LNCaP clone FGC (cell line): ENCODE measurements around the gene PLEKHD1.

Experiments used
- DNase-seq: peaks from one replicate; pipeline ENCODE4 v3.0.0-alpha.2; 2011; ENCODE audit warnings: low read depth
- H3K4me3 ChIP-seq: 2 replicates; pipeline ENCODE4 v1.5.1; 2011; ENCODE audit warnings: mild to moderate bottlenecking, low read depth, low read length, control low read depth
- TF ChIP-seq, protein P1 (sequence below): IDR thresholded peaks from 2 replicates; pipeline ENCODE4 v1.5.1; 2012; ENCODE audit warnings: mild to moderate bottlenecking; ENCODE audit not compliant: control insufficient read depth, insufficient read depth; ENCODE audit errors: extremely low read depth

PLEKHD1 gene

DNA sequence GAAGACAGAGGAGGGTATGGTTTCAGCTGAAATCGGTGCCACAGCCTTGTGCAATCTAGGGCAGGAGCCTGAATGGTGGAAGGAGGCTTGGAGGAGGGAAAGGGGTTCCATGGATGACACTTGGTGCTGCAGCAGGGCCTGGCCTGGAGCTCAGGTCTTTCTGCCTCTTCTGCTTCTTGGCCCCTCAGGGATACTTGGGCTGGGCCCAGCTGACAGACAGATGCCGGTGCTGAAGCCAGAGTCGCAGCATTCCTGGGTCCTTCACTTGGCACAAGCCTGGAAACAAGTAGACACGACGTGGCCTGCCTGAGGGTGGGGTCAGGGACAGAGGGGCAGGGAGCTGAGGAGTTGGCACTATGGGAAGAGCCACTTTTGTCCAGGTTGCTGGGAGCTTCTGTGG, 4.4 kb upstream of the PLEKHD1 start:
- no peak for DNase-seq
- TF ChIP-seq, protein P1, sequence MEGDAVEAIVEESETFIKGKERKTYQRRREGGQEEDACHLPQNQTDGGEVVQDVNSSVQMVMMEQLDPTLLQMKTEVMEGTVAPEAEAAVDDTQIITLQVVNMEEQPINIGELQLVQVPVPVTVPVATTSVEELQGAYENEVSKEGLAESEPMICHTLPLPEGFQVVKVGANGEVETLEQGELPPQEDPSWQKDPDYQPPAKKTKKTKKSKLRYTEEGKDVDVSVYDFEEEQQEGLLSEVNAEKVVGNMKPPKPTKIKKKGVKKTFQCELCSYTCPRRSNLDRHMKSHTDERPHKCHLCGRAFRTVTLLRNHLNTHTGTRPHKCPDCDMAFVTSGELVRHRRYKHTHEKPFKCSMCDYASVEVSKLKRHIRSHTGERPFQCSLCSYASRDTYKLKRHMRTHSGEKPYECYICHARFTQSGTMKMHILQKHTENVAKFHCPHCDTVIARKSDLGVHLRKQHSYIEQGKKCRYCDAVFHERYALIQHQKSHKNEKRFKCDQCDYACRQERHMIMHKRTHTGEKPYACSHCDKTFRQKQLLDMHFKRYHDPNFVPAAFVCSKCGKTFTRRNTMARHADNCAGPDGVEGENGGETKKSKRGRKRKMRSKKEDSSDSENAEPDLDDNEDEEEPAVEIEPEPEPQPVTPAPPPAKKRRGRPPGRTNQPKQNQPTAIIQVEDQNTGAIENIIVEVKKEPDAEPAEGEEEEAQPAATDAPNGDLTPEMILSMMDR = no peak
- H3K4me3 ChIP-seq = no peak overlapping the region

GRCh38 chr14:69481815-69482568, 2.5 kb upstream of the PLEKHD1 start:
- no peak for DNase-seq
- TF ChIP-seq, protein P1 = no peak
- H3K4me3 ChIP-seq = no peak overlapping the region

DNA sequence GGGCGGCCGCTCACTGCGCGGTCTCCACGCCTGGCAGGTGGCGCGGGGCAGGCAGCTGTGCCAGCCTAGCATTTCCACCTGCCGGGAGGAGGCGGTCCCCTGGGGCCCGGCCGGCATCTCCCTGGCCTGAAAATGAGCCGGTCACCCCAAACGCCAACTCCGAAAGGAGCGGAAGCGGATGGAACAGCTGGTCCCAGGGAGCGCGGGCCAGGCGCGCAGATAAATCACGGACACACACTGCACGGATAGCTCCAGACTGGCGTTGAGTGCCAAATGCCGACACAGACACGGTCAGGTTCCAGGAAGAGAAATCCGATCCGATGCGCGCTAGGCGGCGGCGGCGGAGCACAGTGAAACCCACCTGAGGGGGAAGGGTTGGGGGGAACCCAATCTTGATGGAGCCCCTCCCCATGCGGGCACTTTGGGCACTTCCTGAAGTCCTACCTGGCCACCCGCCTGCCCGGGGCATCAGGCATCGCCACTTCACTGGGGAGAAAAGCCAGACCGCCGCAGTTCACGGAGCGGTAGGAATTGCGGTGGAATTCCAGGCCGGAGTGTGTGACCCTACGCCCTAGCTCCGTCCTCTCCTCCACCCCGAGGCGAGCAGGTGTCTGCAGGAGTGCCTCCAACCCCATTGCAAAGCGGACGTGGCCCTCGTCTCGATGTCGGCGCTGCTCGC, 624 bp upstream of the PLEKHD1 start:
- DNase-seq = peak; percentile 26
- peak overlapping the region; percentile 68 for H3K4me3 ChIP-seq
- TF ChIP-seq, protein P1 = no peak

GRCh38 chr14:69485315-69485660, 760 bp downstream of the PLEKHD1 start:
- DNase-seq = no peak
- TF ChIP-seq, protein P1 = no peak
- H3K4me3 ChIP-seq = peak overlapping the region; percentile 68

- TF ChIP-seq, protein P1 = no peak
- H3K4me3 ChIP-seq = no peak overlapping the region
Measured at GRCh38 chr14:69485701-69486100, 1.2 kb downstream of the PLEKHD1 start.

GRCh38 chr14:69487226-69487625, 2.7 kb downstream of the PLEKHD1 start:
- H3K4me3 ChIP-seq = no peak overlapping the region
- TF ChIP-seq, protein P1 = no peak
- no peak for DNase-seq

More at GRCh38 chr14:69485701-69486100, 1.2 kb downstream of the PLEKHD1 start:
- no peak for DNase-seq
